SU-DHL-6 (cell line): ENCODE data around the gene MTCH1.

Source experiments
- CTCF ChIP-seq: fragments of 200-600 bp; sonication (generic); IDR thresholded peaks from one replicate; pipeline ENCODE4 v1.5.1; 2017; ENCODE audit warnings: antibody characterized with exemption, mild to moderate bottlenecking, low read length, moderate library complexity; ENCODE audit not compliant: insufficient read depth, poor library complexity, severe bottlenecking
- EZH2phosphoT487 ChIP-seq: fragments of 200-600 bp; sonication (generic), shearing (Covaris generic); conservative IDR thresholded peaks from 2 replicates; pipeline ENCODE4 v1.6.1; 2018; ENCODE audit warnings: mild to moderate bottlenecking, antibody characterized with exemption, low read length, moderate library complexity, mixed read lengths

- TF ChIP-seq CTCF (no peak), EZH2phosphoT487 (no peak)
These were observed 28.7 kb upstream of the MTCH1 start for GRCh38 chr6:37014667-37015066.
